Colonic mucosa (tissue), 4 donors: ENCODE data around the gene ARHGAP12. TPM values are rescaled to one million over a fixed set of nuclear protein-coding genes. Genes with fewer than 3 reads are reported as not detected.

Source experiments
- DNase-seq: peaks from one replicate; pipeline ENCODE4 v3.0.0-alpha.2; 2020
- H3K27ac ChIP-seq: fragments of 200-600 bp; one replicate; pipeline ENCODE4 v1.8.0; 2021
- H3K27me3 ChIP-seq: fragments of 200-600 bp; one replicate; pipeline ENCODE4 v1.8.0; 2021
- H3K36me3 ChIP-seq: fragments of 200-600 bp; one replicate; pipeline ENCODE4 v1.8.0; 2021
- H3K4me1 ChIP-seq: fragments of 200-600 bp; one replicate; pipeline ENCODE4 v1.8.0; 2021; ENCODE audit warnings: mild to moderate bottlenecking
- H3K4me3 ChIP-seq: fragments of 200-600 bp; one replicate; pipeline ENCODE4 v1.8.0; 2021
- H3K9ac ChIP-seq, 2 donors: one replicate each; pipeline ENCODE4 v1.7.0; 2013; ENCODE audit warnings: control low read depth in 2 of 2, low read depth in 2 of 2, low read length in 2 of 2
- H3K9me3 ChIP-seq: fragments of 200-600 bp; one replicate; pipeline ENCODE4 v1.8.0; 2021
- CTCF ChIP-seq: fragments of 200-600 bp; IDR thresholded peaks from one replicate; pipeline ENCODE4 v1.8.0; 2022; ENCODE audit warnings: antibody characterized with exemption, mild to moderate bottlenecking
- intact Hi-C: fragments of 100-400 bp; cut with DNase I; formaldehyde crosslinking; loops from one replicate; pipeline ENCODE4 v1.14.1; 2022
- total RNA-seq, 2 donors: library from RNA; stranded (reverse); fragmentation: NEBNext Ultra II Directional in 1 of 2; extraction: Animal tissue kit (Norgen Biotek cat#: 25700) in 1 of 2; gene quantifications; one replicate each; pipeline ENCODE4 v1.2.1, GENCODE V29; 2021
- donor health status: healthy.
- donor health status: DM: no; HTN: no; CAD: no.
- donor health status: DM: no; HTN: no; CAD: no.

Gene ARHGAP12
- total RNA-seq, 2 donors from 2014 or later: 25.1 to 43.9 TPM

GRCh38 chr10:31757386-31757791, 171.2 kb downstream of the ARHGAP12 start:
- no peak for DNase-seq
- no peaks in the 10 kb centered on the region for H3K27me3 ChIP-seq
- no peaks in the 10 kb centered on the region for H3K4me1 ChIP-seq
- intact Hi-C loops: loop anchor here (10.0 kb wide), 1 partner anchor 153 kb away; no protein-coding TSS in a partner anchor
- no peak overlapping the region for H3K9ac ChIP-seq
- TF ChIP-seq CTCF: no peak
- no peaks in the 10 kb centered on the region for H3K9me3 ChIP-seq
- H3K36me3 ChIP-seq: no peaks in the 10 kb centered on the region
- H3K27ac ChIP-seq: no peak overlapping the region
- H3K4me3 ChIP-seq: no peak overlapping the region

- Histone ChIP-seq H3K36me3 (no peaks in the 10 kb centered on the region), H3K27ac (no peak overlapping the region), H3K4me3 (no peak overlapping the region), H3K4me1 (no peaks in the 10 kb centered on the region), H3K27me3 (no peaks in the 10 kb centered on the region), H3K9ac (no peak overlapping the region), H3K9me3 (no peaks in the 10 kb centered on the region)
- intact Hi-C loops: loop anchor here (10.0 kb wide), 1 partner anchor 152 kb away; no protein-coding TSS in a partner anchor
- DNase-seq: no peak
- TF ChIP-seq CTCF: no peak
Measured at GRCh38 chr10:31756729-31757110, 171.9 kb downstream of the ARHGAP12 start.

GRCh38 chr10:31756101-31756728, 172.4 kb downstream of the ARHGAP12 start:
- intact Hi-C loops: loop anchor here (10.0 kb wide), 1 partner anchor 151 kb away; no protein-coding TSS in a partner anchor
- no peak for TF ChIP-seq CTCF
- H3K27ac ChIP-seq: no peak overlapping the region

More at GRCh38 chr10:31756101-31756728, 172.4 kb downstream of the ARHGAP12 start:
- no peak overlapping the region for H3K4me3 ChIP-seq
- H3K9me3 ChIP-seq: no peaks in the 10 kb centered on the region
- no peaks in the 10 kb centered on the region for H3K27me3 ChIP-seq
- H3K4me1 ChIP-seq: no peaks in the 10 kb centered on the region
- no peak for DNase-seq
- no peak overlapping the region for H3K9ac ChIP-seq
- no peaks in the 10 kb centered on the region for H3K36me3 ChIP-seq

Other genes starting within 250 kb of the ARHGAP12 start
- gene KIF5B, start 127.6 kb upstream of the ARHGAP12 start, total RNA-seq: 100 to 1,000 TPM; 119 to 153 TPM